ENCODE results near the gene DCLK1.

DNA sequence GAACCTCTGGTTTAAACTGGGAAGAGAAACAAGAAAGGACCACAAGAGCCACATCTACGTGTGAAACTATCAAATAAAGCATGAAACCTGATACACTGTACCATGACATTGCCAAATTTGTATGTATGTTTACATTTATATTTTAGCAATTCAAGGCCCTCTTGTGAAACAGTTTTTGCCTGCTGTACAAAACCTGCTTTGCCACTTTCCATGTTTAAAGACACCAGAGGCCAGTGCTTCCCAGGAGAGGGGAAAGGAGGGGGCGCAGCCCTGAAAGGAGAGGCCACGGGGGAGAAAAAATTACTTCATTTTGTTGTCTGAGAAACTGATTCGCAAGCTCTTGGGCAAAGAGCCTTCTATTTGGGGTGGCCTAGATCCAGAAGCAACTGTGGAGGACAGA is 124.8 kb downstream of the DCLK1 start:
- TF ChIP-seq CTCF (IDR thresholded peaks at IDR 0.05) (no peak), POLR2A (IDR thresholded peaks at IDR 0.05) (no peak), POLR2AphosphoS5 (IDR thresholded peaks at IDR 0.05) (no peak), EP300 (IDR thresholded peaks at IDR 0.05) (no peak)
